HFFc6 (cell line): Measurements from ENCODE around the gene ATF6. TPM values are rescaled to one million over a fixed set of nuclear protein-coding genes. Genes with fewer than 3 reads are reported as not detected.
A peak's percentile ranks its signal among the peaks of the same experiment; 100 is the strongest.

Experiments used
- DNase-seq: peaks from one replicate; pipeline ENCODE4 v3.0.0-alpha.2; 2018
- H3K27ac Mint-ChIP-seq: 2 replicates; pipeline ENCODE4 v1.8.0; 2020; ENCODE audit warnings: mild to moderate bottlenecking, mixed read lengths
- H3K27me3 Mint-ChIP-seq: 2 replicates; pipeline ENCODE4 v1.8.0; 2021; ENCODE audit warnings: mild to moderate bottlenecking, moderate library complexity, mixed read lengths; ENCODE audit not compliant: insufficient read depth
- H3K36me3 Mint-ChIP-seq: 2 replicates; pipeline ENCODE4 v1.8.0; 2021; ENCODE audit warnings: low read depth, mixed read lengths
- H3K4me1 Mint-ChIP-seq: 2 replicates; pipeline ENCODE4 v1.8.0; 2020; ENCODE audit warnings: low read depth, mixed read lengths
- H3K4me3 Mint-ChIP-seq: 2 replicates; pipeline ENCODE4 v1.8.0; 2020; ENCODE audit warnings: mild to moderate bottlenecking, moderate library complexity, mixed read lengths
- H3K9me3 Mint-ChIP-seq: 2 replicates; pipeline ENCODE4 v1.8.0; 2020; ENCODE audit warnings: mild to moderate bottlenecking, mixed read lengths
- CTCF ChIP-seq: fragments of 200-600 bp; sonication (generic); IDR thresholded peaks from 2 replicates; pipeline ENCODE4 v1.5.0; 2021; ENCODE audit warnings: antibody characterized with exemption, mild to moderate bottlenecking
- total RNA-seq, 6 experiments: library from RNA; stranded (reverse); fragmentation: NEBNext Ultra II Directional; extraction: Animal tissue kit (Norgen Biotek cat#: 25700); gene quantifications; 2 replicates in 1 of 6; 3 replicates in 5 of 6; pipeline ENCODE4 v1.2.3, GENCODE V29; 2021

Gene ATF6
- total RNA-seq, 6 experiments from 2014 or later = 23.7 to 29.9 (median 27.6) TPM

- Mint-ChIP-seq H3K4me3 (peak overlapping the region; percentile 82), H3K27me3 (no peaks in the 10 kb centered on the region), H3K27ac (peak overlapping the region; percentile 89), H3K36me3 (no peaks in the 10 kb centered on the region), H3K9me3 (no peaks in the 10 kb centered on the region), H3K4me1 (peaks cover 28% of the 10 kb centered on the region)
- no peak for TF ChIP-seq CTCF
- DNase-seq = peak; percentile 91
Observed at GRCh38 chr1:162003061-162003829, 237.1 kb downstream of the ATF6 start.

GRCh38 chr1:162003830-162004215 lies 237.7 kb downstream of the ATF6 start:
- H3K9me3 Mint-ChIP-seq = no peaks in the 10 kb centered on the region
- H3K4me1 Mint-ChIP-seq = peaks cover 28% of the 10 kb centered on the region

GRCh38 chr1:162004441-162004950 lies 238.4 kb downstream of the ATF6 start:
- no peak for TF ChIP-seq CTCF
- H3K27me3 Mint-ChIP-seq = no peaks in the 10 kb centered on the region; the same call in 1 of the 2 replicates
- peaks cover 28% of the 10 kb centered on the region for H3K4me1 Mint-ChIP-seq
- no peaks in the 10 kb centered on the region for H3K9me3 Mint-ChIP-seq
- DNase-seq = no peak
- no peaks in the 10 kb centered on the region for H3K36me3 Mint-ChIP-seq
- peak overlapping the region; percentile 3; the same call in 1 of the 2 replicates for H3K27ac Mint-ChIP-seq
- H3K4me3 Mint-ChIP-seq = no peak overlapping the region; the same call in 1 of the 2 replicates

More at GRCh38 chr1:162003830-162004215, 237.7 kb downstream of the ATF6 start:
- no peaks in the 10 kb centered on the region for H3K36me3 Mint-ChIP-seq
- peak; percentile 87 for DNase-seq
- peak overlapping the region; percentile 89 for H3K27ac Mint-ChIP-seq
- no peaks in the 10 kb centered on the region; the same call in 1 of the 2 replicates for H3K27me3 Mint-ChIP-seq
- no peak for TF ChIP-seq CTCF
- peak overlapping the region; percentile 82 for H3K4me3 Mint-ChIP-seq

- no peak for DNase-seq
- H3K4me3 Mint-ChIP-seq = no peak overlapping the region
- H3K4me1 Mint-ChIP-seq = peaks cover 28% of the 10 kb centered on the region
- no peak for TF ChIP-seq CTCF
- no peaks in the 10 kb centered on the region for H3K36me3 Mint-ChIP-seq
- no peak overlapping the region for H3K27ac Mint-ChIP-seq
- H3K9me3 Mint-ChIP-seq = no peaks in the 10 kb centered on the region
- H3K27me3 Mint-ChIP-seq = peaks cover 3% of the 10 kb centered on the region
Observed at GRCh38 chr1:162006081-162006480, 240.0 kb downstream of the ATF6 start.

- peaks cover 3% of the 10 kb centered on the region for H3K27me3 Mint-ChIP-seq
- H3K4me3 Mint-ChIP-seq = no peak overlapping the region
- no peaks in the 10 kb centered on the region for H3K9me3 Mint-ChIP-seq
- no peak for TF ChIP-seq CTCF
- DNase-seq = no peak
- no peaks in the 10 kb centered on the region for H3K36me3 Mint-ChIP-seq
- H3K4me1 Mint-ChIP-seq = peaks cover 27% of the 10 kb centered on the region
- H3K27ac Mint-ChIP-seq = no peak overlapping the region
Observed at GRCh38 chr1:162007466-162007865, 241.3 kb downstream of the ATF6 start.
